ENCODE results near the gene PSAP.
A peak's percentile ranks its signal among the peaks of the same experiment; 100 is the strongest.

The PSAP gene

DNA sequence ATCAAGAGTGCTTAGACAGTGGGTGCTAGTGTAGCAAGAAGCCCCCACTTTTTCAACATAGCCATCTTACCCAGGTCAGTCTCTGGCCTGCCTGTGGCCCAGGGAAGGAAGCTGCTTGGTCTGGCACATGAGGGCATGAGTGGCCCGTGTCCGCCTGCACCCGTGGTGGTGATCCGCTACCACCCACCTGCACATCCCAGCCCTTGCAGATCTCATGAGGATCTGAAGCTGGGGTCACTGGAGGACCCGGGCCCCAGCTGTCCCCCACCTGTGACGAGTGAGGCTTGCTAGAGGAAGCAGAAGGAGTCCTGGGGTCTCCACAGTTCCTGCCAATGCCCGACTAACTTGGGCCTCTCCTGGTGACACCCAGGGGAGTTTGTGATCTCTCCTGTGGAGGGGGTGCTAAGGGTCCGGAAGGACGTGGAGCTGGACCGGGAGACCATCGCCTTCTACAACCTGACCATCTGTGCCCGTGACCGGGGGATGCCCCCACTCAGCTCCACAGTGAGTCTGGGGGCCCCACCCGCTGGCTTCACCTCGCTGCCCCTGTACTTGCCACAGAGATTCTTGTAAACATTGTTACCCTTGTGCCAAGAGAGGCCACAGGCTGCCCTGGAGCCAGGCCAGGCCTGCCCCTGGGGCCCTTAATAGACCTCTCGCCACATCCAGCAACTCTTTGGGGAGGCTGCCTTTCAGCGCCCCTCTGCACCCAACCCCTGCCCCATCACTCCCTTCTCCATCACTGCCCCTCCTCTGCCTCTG lies 67.0 kb downstream of the PSAP start:
- DNase-seq (ENCODE audit: low spot score) = no peak

DNA sequence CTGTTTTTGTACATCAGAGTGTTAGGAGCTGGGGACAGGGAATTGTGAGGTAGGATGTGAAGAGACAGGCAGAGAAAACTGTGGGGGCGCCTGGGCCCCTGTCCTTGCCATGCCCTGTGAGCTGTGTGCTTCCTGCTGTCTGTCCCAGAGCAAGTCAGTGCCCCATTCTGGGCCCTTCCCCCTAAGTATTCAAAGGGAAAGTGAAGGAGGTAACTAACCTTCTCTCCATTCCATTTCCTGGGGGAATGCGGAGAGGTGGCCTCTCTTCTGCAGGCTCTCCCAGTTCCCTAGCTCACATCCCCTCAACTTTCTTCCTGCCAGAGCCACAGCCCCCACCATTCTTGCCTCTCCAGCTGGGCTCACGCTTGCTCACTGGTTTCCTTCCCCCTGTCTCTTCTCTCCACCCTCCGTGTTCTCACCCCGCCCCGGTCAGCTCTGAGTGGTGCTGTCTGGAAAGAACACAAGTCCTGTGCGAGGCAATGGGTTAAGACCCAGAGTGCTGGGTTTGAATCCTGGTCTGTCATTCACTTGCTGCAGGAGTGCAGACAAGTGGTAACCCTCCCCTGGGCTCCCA lies 68.0 kb downstream of the PSAP start:
- no peak for DNase-seq (ENCODE audit: low spot score)

DNA sequence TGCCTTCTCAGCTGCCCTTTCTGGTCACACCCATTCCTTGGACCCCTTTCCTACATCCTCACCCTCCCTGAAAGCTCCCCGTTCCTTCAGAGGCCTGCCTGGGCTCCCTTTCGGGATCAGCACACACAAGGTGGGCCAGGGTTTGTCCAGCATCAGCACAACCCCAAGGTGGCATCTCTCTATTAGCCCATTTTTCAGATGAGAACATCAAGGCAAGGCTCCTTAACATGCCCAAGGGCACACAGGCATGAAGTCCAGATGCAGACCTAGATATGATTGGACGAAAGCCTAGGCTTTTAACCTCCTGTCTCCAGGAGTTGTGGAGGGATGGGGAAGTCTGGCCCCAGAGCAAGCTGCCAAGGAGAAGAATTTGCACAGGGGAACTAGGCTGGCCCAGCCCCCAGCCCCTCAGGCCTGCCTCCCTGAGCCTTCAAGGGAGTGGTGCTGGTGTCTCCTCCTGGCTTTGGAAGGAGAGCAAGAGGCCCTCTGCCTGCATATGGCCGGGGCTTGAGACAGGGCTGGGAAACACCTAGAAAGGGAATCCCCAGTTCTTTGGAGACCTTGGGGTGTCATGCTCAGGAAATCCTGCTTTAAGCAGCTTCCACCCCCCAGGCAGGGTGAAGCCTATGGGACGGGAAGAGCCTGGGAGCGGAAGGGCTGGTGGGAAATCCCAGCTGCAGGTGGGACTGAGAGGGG lies 68.7 kb downstream of the PSAP start:
- no peak for DNase-seq (ENCODE audit: low spot score)

DNA sequence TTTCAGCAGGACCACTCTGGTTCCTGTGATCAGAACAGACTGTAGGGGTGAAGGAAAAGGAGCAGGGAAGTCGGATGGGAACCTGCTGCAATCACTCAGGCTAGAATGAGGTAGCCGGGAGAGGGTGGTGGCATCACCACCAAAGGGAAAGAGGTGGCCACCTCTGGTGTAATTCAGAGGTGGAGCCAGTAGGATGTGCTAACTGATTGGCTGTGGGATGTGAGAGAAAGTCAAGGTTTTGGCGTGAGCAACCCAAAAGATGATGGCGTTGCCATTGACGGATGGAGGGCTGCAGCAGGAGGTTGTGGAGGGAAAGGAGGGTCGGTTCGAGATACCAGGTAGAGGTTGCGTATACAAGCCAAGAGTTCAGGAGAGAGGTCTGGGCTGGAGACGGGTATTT lies 70.3 kb downstream of the PSAP start:
- no peak for DNase-seq (ENCODE audit: low spot score)

DNA sequence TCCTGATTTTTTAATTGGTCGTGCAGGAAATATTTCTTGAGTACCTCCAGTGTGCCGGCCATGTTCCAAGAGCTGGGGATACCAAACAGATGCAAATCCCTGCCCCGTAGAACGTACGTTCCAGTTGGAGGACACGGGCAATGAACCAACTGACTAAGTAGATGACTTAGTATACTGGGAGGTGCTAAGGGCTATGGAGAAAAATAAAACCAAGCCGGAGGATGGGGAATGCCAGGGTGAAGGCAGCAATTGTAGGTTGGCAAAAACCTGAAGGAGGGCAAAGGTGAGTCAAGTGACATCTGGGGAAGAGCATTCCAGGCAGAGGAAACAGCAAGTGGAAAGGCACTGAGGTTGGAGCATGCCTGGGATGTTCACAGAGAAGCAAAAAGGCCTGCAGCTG lies 70.9 kb downstream of the PSAP start:
- no peak for DNase-seq (ENCODE audit: low spot score)

- DNase-seq (ENCODE audit: low spot score) = no peak
Measured at GRCh38 chr10:71779641-71780040, 71.4 kb downstream of the PSAP start.

DNA sequence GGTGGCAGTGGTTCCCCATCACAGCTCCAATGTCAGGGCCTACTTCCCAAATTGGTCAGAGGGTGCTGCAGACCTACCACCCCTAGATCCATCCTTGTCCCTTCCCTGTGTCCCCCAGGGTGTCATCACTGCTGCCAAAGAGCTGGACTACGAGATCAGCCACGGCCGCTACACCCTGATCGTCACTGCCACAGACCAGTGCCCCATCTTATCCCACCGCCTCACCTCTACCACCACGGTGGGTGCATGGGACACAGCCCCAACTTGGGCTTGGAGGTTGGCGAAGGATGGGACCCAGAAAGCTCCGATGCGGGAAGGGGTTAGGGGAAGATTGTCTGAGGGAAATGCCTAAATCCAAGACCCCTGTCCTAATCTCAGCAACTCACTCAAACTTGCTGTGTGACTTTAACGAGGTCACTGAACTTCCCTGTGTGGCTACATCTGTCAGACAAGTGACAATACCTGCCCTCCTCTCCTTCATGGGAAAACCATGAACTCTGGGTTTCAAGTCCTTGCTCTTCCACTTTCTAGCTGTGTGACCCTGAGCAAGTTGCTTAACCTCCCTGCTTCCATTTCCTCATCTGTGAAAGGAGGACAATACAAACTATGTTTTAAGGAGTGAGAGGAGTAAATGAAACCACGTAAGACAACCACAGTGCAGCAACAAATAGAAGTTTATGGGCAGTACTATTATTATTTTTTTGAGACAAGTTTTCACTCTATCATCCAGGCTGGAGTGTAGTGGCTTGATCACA lies 72.8 kb downstream of the PSAP start:
- DNase-seq (ENCODE audit: low spot score) = no peak

DNA sequence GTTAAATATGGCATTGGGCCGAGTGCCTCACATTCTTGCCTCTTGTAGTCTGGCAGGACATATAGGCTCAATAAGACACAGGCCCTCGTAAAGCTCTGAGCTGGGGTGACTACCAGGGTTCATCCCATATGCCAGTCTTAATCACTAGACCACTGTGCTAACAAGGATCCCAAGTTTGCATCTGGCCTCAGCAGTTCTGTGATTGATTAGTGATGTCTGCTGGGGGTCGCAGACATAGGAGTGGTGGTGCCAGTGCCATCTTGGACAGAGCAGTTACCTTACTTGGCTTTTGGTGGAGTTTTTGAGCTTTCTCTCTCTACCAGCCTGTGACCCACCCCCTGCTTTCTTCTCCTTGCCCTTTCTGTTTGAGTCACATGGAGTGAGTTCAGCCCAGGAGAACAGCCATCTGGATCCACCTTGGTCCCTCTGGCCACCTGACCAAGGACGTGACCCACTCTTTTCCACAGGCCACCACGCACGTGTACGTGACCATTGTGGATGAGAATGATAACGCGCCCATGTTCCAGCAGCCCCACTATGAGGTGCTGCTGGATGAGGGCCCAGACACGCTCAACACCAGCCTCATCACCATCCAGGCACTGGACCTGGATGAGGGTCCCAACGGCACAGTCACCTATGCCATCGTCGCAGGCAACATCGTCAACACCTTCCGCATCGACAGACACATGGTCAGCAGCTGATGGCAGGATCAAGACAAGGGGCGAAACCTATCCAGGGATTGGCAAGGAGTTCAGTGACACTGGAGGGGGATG lies 73.7 kb downstream of the PSAP start:
- DNase-seq (ENCODE audit: low spot score) = no peak

- DNase-seq (ENCODE audit: low spot score) = no peak
Measured at GRCh38 chr10:71776481-71776925, 74.5 kb downstream of the PSAP start.

GRCh38 chr10:71774916-71775702 lies 75.9 kb downstream of the PSAP start:
- DNase-seq (ENCODE audit: low spot score) = no peak

- DNase-seq (ENCODE audit: low spot score) = peak; percentile 68
Measured at GRCh38 chr10:71773221-71773971, 77.7 kb downstream of the PSAP start, which contains the start of gene VSIR. VSIR (minus strand) TSS chr10:71773520; CDS start chr10:71773439, 81 bp downstream.

DNA sequence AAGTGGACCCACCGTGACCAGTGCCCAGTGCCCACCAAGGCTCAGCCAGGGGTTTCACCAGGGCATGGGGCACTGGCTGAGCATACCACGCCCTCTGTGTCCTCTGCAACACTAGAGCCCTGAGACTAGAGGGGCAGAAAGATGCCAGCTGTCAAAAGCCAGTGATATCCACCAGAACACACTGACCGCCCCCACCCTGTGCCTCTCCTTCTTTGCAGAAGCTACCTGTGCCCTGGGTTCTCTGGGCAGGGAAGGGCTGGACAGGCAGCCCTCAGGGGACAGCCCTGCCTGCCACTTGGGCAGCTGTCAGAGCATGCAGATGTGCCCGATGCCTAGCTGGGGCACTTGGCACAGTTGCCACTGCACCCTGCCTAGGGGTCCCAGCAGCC lies 78.2 kb downstream of the PSAP start:
- DNase-seq (ENCODE audit: low spot score) = no peak

- DNase-seq (ENCODE audit: low spot score) = no peak
Measured at GRCh38 chr10:71771821-71772617, 79.0 kb downstream of the PSAP start.

- no peak for DNase-seq (ENCODE audit: low spot score)
Measured at GRCh38 chr10:71771204-71771603, 79.8 kb downstream of the PSAP start.

DNA sequence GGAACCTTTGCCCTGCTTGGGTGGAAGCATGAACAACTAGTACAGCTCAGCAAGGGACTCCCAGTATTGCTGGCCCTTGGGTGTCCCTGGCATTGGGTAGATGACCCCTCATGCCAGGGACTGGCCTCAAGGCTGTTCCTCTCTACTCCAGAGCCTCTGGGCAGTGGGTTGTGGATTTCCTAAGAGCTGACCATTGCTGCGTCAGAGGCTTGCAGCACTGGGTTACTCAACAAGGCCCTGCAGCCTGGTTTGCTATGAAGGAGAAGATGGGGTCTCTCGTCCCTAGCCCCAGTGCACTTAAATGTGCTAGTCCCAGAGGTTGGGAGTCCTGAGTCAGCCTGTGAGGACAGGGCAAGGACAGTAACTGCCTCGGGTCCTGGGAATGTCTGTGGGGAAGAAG lies 80.3 kb downstream of the PSAP start:
- DNase-seq (ENCODE audit: low spot score) = no peak

- no peak for DNase-seq (ENCODE audit: low spot score)
Measured at GRCh38 chr10:71770255-71770654, 80.8 kb downstream of the PSAP start.

- no peak for DNase-seq (ENCODE audit: low spot score)
Measured at GRCh38 chr10:71769279-71769823, 81.7 kb downstream of the PSAP start.

DNA sequence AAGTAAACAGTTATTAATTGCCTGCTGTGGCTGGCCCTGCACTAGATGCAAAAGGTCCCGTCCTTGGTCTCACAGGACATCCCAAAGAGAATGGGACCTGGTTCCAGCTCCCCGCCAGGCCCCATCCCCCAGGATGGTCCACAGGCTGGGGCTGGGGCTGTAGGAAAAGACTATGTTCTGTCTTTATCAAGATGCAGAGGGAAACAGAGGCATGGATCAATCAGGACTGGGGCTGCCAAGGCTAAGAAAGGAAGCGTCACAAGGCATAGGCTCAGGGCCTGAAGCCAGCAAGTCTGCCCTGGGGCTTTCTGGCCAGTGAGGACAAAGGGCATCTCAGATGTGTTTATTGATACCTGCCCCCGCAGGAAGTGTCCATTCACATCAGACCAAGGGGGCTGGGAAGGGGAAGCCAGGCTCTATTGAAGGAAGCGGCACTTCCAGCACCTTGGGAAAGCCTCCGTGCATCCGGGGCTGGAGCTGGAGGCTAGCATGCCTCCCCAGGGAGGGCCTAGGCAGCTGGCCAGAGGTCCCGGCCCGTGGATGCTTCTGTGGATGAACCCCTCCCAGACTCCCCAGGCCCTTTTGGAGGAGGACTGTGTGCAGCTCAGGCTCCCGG lies 83.5 kb downstream of the PSAP start:
- DNase-seq (ENCODE audit: low spot score) = no peak
